Inflammatory macrophage (primary cell): Measurements from ENCODE around the gene CRAMP1.

ENCODE experiments used
- DNase-seq, 2 donors: peaks; one replicate each; pipeline ENCODE4 v3.0.0-alpha.2; 2020 to 2022
- total RNA-seq, 18 experiments: gene quantifications; one replicate each; lab custom pipeline; 2026; ENCODE audit warnings: mixed read lengths in 6 of 18, inconsistent platforms in 2 of 18; lab: John Stamatoyannopoulos, UW

The CRAMP1 gene, protein sequence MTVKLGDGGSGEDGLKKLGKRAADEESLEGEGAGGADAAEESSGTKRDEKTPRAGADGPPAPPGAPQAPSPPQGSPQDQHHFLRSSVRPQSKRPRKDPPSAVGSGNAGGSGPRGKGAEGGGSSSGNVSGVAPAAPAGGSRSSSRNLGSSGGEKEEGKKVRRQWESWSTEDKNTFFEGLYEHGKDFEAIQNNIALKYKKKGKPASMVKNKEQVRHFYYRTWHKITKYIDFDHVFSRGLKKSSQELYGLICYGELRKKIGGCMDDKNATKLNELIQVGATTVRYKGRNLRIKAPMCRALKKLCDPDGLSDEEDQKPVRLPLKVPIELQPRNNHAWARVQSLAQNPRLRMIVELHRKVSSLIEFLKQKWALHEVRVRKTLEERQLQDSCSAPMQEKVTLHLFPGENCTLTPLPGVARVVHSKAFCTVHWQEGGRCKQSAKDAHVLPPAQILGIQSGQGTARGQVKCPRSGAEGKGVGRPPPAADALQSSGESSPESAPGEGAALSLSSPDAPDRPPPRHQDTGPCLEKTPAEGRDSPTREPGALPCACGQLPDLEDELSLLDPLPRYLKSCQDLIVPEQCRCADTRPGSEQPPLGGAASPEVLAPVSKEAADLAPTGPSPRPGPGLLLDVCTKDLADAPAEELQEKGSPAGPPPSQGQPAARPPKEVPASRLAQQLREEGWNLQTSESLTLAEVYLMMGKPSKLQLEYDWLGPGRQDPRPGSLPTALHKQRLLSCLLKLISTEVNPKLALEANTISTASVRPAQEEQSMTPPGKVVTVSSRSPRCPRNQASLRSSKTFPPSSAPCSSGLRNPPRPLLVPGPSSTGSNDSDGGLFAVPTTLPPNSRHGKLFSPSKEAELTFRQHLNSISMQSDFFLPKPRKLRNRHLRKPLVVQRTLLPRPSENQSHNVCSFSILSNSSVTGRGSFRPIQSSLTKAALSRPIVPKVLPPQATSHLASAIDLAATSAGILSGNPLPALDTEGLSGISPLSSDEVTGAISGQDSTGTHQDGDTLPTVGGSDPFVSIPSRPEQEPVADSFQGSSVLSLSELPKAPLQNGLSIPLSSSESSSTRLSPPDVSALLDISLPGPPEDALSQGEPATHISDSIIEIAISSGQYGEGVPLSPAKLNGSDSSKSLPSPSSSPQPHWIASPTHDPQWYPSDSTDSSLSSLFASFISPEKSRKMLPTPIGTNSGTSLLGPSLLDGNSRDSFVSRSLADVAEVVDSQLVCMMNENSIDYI (N-terminal part only)
- 6.3 to 15.2 (median 8.4) reads per million in 18 experiments for total RNA-seq

- peak in 1 of 2 donors; percentile 35 for DNase-seq
Measured at GRCh38 chr16:1612320-1613111, at the start of gene CRAMP1. Gene CRAMP1 (plus strand): TSS chr16:1612360. CDS start chr16:1614640, 2,280 bp downstream.

DNA sequence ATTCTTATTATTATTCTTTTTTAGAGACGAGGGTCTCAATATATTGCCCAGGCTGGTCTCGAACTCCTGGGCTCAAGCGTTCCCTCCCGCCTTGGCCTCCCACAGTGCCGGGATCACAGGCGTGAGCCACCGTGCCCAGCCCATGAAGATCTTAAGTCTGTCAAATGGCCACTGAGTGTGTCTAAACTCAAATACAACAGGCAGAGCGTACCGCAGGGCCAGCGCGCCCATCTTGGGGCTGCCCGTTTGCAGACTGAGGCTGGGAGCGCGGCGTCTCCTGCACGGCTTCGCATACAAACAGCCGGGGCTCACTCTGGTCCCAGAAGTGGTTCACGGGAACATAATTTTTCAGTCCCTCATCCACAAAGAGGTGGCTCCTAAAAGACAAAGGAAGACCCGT, 48.4 kb upstream of the CRAMP1 start:
- no peak for DNase-seq

DNA sequence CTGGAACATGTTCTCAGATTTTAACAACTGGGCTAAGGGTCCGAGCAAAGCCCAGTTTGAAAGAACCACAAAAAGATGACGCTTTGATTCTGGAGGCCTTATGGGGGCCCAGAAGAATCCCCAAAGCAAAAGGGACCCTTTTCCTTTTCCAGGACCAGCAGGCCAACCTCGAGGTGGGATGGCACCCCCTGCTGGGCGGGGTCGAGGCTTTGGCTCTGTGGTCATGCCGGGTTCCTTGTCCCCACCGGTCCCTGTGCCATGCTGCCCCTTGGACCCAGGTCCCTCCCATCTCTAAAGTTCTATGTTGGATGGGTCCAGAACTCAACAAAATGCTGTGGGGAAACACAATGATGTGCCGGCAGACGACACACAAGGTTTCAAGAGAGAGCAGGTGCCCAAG, 47.8 kb upstream of the CRAMP1 start:
- DNase-seq = no peak

- DNase-seq = no peak
Measured at GRCh38 chr16:1565083-1565805, 46.9 kb upstream of the CRAMP1 start.

DNA sequence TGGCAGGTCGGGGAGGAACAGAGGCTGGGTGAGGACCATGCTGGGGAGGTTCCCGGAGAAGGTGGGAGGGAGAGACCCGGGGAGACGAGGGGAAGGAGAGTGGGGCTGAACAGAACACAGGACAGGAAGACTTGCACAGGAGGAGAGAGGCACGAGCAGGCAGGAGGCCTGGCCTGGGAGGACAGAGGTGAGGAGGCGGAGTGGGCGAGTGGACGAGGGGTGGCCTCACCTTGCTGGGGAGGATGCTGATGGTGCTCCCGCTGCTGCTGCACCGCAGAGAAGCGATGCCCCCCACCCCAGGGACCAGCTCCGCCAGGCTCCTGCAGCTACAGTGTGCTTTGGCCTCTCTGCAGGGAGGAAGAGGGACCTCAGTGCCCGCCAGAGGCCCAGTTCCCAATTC, 44.2 kb upstream of the CRAMP1 start:
- DNase-seq = peak in 1 of 2 donors; percentile 14

- DNase-seq = no peak
Measured at GRCh38 chr16:1571012-1571671, 41.0 kb upstream of the CRAMP1 start.

DNA sequence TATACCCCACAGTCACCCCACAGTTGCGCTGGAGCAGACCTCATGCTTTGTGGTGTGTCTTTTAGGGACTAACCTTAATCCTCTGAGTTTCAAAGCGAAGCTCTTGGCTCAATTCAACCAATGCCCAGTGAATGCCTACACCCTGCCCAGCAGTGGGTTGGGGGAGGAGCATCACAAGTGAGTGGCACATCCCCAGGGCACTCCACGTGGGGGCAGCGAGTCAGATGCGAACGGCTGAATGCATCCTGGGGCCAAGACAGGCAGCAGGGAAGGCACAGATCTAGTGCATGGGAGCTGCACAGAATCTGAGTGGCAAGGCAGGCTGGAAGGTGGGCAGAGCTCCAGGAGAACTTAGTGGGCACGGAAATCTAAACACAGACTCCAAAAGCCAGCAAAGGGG, 39.5 kb upstream of the CRAMP1 start:
- no peak for DNase-seq

GRCh38 chr16:1573301-1573700, 38.9 kb upstream of the CRAMP1 start:
- DNase-seq = no peak

GRCh38 chr16:1575578-1575977, 36.6 kb upstream of the CRAMP1 start:
- DNase-seq = no peak

GRCh38 chr16:1579214-1579613, 32.9 kb upstream of the CRAMP1 start:
- DNase-seq = no peak

GRCh38 chr16:1580256-1580655, 31.9 kb upstream of the CRAMP1 start:
- DNase-seq = peak; percentile 10 to 58

- no peak for DNase-seq
Measured at GRCh38 chr16:1580956-1581355, 31.2 kb upstream of the CRAMP1 start.

- DNase-seq = no peak
Measured at GRCh38 chr16:1581804-1582203, 30.4 kb upstream of the CRAMP1 start.

DNA sequence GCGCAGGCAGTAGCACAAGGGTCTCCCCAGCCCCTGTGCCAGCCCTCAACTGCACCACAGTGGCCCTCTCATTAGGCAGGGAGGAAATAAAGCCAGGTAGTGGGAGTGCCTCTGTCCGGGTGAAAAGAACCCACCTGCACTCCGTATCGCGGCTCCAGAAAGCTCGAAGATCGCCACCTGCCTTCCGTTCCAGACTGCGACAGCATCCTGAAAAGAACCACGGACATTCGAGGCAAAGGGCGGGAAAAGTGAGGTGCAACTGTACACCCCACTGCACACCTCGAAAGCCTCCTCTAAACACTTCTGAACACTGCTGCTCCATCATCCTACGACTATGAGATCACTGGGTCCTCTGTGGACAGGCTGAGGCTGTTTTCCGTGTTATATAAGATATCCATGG, 29.0 kb upstream of the CRAMP1 start:
- DNase-seq = no peak

DNA sequence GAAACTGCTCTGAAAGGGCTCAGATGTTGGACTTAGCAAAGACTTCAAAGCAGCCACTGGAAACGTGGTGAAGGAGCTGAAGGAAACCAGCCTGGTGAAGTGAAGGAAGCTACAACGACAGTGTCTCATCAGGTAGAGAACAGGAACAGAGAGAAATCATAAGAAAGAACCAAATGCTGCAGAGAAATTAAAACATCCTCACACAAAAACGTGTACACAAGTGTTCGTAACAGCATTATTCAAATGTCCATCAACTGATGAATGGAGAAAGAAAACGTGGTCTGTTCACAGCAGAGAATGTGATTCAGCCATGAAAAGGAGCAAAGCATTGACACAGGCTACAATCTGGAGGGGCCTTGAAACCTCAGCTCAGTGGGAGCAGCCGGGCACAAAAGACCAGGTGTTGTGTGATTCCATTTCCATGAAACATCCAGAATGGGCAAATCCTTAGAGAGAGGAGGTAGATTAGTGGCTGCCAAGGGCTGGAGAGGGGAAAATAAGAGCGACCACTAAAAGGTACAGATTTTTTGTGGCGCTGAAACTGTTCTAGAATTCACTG, 27.2 kb upstream of the CRAMP1 start:
- no peak for DNase-seq

GRCh38 chr16:1590366-1590765, 21.8 kb upstream of the CRAMP1 start:
- no peak for DNase-seq

DNA sequence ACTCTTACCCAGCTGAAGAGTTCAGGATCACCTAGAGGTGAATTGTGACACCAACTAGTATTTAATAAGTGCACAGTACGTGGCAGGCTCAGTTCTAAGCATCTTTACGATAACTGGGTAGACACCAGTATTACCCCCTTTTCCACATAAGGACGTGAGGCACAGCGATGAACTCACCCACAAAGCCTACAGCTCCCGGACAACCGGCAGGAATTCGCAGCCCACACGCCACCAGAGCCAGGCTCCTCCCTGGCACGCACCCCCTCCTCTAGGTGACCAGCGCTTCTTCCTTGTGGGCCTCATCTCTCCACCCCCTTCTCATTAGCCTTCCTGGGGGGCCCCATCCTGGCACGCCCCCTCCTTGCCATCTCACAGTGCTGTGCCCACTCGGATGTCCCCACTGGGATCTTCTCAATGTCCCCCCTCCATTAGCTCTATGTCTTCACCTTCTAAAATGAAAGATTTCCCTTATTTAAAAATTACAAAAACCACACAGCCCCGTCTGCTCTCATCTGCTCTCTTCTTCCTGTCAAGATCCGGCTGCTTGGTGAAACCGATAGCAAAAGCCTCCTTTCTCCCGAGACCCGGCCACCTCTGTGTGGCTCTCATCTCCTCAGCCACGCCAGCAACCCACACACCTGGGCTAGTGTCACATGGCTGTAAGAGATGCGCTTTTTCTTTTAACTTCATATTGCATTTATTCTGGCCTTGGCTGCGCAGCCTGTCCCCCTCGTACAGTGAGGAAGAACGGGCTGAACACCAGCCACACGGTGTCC, 21.0 kb upstream of the CRAMP1 start:
- DNase-seq = no peak

DNA sequence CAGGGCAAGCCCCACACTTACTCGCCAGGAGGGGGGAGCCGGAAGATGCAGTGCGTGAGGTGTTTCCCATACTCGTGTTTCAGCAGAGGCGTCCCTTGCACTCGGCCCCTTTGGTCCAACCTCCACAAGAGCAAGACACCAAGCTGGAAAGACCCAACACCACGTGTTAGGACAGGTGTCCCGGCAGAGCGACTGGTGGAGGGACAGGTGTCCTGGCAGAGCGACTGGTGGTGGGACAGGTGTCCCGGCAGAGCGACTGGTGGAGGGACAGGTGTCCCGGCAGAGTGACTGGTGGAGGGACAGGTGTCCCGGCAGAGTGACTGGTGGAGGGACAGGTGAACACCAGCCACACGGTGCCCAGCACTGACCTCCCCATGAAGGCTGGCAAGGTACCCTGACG, 19.7 kb upstream of the CRAMP1 start:
- DNase-seq = no peak

- peak; percentile 56 to 77 for DNase-seq
Measured at GRCh38 chr16:1595511-1595910, 16.6 kb upstream of the CRAMP1 start.

DNA sequence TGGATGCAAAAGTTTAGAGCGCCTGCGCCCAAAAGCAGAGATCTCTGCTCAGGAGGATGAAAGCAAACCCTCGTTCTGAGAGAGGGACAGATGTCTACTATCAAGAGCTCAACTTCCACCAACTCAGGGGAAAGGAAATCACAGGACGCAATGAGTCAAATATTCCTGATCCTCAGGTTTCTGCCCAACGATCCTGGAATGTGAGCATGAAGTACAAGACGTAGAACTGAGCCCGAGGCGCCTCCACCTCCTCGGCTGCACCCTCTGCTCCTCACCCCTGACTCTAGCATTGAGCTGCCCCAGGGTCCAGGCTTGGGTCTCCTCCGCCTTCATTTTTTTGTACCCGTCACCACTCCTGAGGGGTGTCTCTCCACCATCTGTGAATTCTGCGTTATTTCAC, 15.6 kb upstream of the CRAMP1 start:
- DNase-seq = no peak
